Renal cortical epithelial cell (primary cell): ENCODE data around the gene DPY19L2. TPM values are rescaled to one million over a fixed set of nuclear protein-coding genes. Genes with fewer than 3 reads are reported as not detected.
"Not testable (repeated sequence)": the region's sequence is repeated elsewhere in the genome, so short reads cannot be mapped to it uniquely, and the experiment has no call there.

Experiments
- DNase-seq: peaks from one replicate; pipeline ENCODE4 v3.0.0-alpha.2; 2011; ENCODE audit warnings: low read depth
- total RNA-seq: library from RNA; depleted of rRNA; stranded (reverse); fragments of >200 nt; gene quantifications from 2 replicates; pipeline ENCODE4 v1.2.3, GENCODE V29; 2014

The DPY19L2 gene
- total RNA-seq, 1 donor from 2014 or later = 20.8 TPM

GRCh38 chr12:63537838-63538237 is 130.5 kb downstream of the DPY19L2 start:
- DNase-seq = not testable (repeated sequence)

DNA sequence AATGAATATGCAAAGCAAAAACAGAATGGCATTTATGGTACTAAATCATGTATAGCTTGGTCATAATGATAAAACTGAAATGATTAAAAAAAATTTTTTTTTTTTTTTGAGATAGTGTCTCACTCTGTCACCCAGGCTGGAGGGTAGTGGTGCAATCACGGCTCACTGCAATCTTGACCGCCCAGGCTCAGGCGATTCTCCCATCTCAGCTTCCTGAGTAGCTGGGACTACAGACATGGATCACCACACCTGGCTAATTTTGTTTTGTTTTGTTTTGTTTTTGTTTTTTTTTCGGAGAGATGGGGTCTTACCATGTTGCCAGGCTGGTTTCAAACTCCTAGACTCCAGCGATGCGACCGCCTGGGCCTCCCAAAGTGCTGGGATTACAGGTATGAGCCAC is 138.7 kb downstream of the DPY19L2 start:
- not testable (repeated sequence) for DNase-seq

DNA sequence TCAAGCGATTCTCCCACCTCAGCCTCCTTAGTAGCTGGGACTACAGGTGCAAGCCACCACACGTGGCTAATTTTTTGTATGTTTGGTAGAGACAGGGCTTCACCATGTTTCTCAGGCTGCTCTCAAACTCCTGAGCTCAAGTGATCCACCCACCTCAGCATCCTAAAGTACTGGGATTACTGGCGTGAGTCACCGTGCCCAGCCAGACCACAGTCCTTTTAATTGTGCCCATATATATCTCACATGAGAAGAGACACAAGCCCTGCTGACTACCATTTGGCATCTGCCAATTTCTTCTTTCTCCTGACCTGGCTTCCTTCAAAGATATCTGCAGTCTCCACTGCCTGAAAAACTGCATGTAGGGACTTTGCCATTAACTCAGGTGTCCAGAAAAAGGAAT is 142.5 kb downstream of the DPY19L2 start:
- no peak for DNase-seq

- peak; percentile 1 for DNase-seq
These were observed 146.6 kb downstream of the DPY19L2 start for GRCh38 chr12:63521706-63522105.

Other genes with a start within 250 kb of the DPY19L2 start
- gene RXYLT1, start 111.4 kb upstream of the DPY19L2 start, total RNA-seq = 17.7 and 18.8 TPM in 2 replicates
- gene SRGAP1, start 176.2 kb upstream of the DPY19L2 start, total RNA-seq = 4.7 and 76.8 TPM in 2 replicates